ENCODE results near the gene SYT14.
"Not testable (repeated sequence)": the region's sequence is repeated elsewhere in the genome, so short reads cannot be mapped to it uniquely, and the experiment has no call there.

Gene SYT14

GRCh38 chr1:209948155-209948554 is 10.1 kb downstream of the SYT14 start:
- no peak overlapping the region for H3K9ac ChIP-seq (ENCODE audit: low read depth, low read length)
- H3K4me3 ChIP-seq (ENCODE audit: low read length) = no peak overlapping the region
- no peaks in the 10 kb centered on the region for H3K36me3 ChIP-seq (ENCODE audit: insufficient read depth, low read length)
- no peaks in the 10 kb centered on the region for H3K4me1 ChIP-seq (ENCODE audit: control insufficient read depth, insufficient read depth, low read length)
- H3K4me2 ChIP-seq (ENCODE audit: low read length) = no peak overlapping the region
- H3K9me3 ChIP-seq (replicated peaks; ENCODE audit: low read length) = no peaks in the 10 kb centered on the region
- H3K27me3 ChIP-seq (ENCODE audit: control insufficient read depth, insufficient read depth, low read length) = no peaks in the 10 kb centered on the region

- no peaks in the 10 kb centered on the region for H3K36me3 ChIP-seq (ENCODE audit: insufficient read depth, low read length)
- H3K4me3 ChIP-seq (ENCODE audit: low read length) = no peak overlapping the region
- H3K4me1 ChIP-seq (ENCODE audit: control insufficient read depth, insufficient read depth, low read length) = no peaks in the 10 kb centered on the region
- H3K9ac ChIP-seq (ENCODE audit: low read depth, low read length) = no peak overlapping the region
- H3K27me3 ChIP-seq (ENCODE audit: control insufficient read depth, insufficient read depth, low read length) = no peaks in the 10 kb centered on the region
- no peaks in the 10 kb centered on the region for H3K9me3 ChIP-seq (replicated peaks; ENCODE audit: low read length)
- no peak overlapping the region for H3K4me2 ChIP-seq (ENCODE audit: low read length)
Observed at GRCh38 chr1:209956116-209956515, 18.1 kb downstream of the SYT14 start.

- Histone ChIP-seq H3K27me3 (ENCODE audit: control insufficient read depth, insufficient read depth, low read length) (no peaks in the 10 kb centered on the region), H3K9ac (ENCODE audit: low read depth, low read length) (no peak overlapping the region), H3K9me3 (replicated peaks; ENCODE audit: low read length) (no peaks in the 10 kb centered on the region), H3K36me3 (ENCODE audit: insufficient read depth, low read length) (no peaks in the 10 kb centered on the region), H3K4me1 (ENCODE audit: control insufficient read depth, insufficient read depth, low read length) (no peaks in the 10 kb centered on the region), H3K4me3 (ENCODE audit: low read length) (no peak overlapping the region), H3K4me2 (ENCODE audit: low read length) (no peak overlapping the region)
Observed at GRCh38 chr1:209959623-209960022, 21.6 kb downstream of the SYT14 start.

- no peaks in the 10 kb centered on the region for H3K27me3 ChIP-seq (ENCODE audit: control insufficient read depth, insufficient read depth, low read length)
- H3K4me3 ChIP-seq (ENCODE audit: low read length) = no peak overlapping the region
- no peaks in the 10 kb centered on the region for H3K9me3 ChIP-seq (replicated peaks; ENCODE audit: low read length)
- H3K4me2 ChIP-seq (ENCODE audit: low read length) = no peak overlapping the region
- no peaks in the 10 kb centered on the region for H3K36me3 ChIP-seq (ENCODE audit: insufficient read depth, low read length)
- H3K4me1 ChIP-seq (ENCODE audit: control insufficient read depth, insufficient read depth, low read length) = no peaks in the 10 kb centered on the region
- no peak overlapping the region for H3K9ac ChIP-seq (ENCODE audit: low read depth, low read length)
Observed at GRCh38 chr1:209960926-209961325, 22.9 kb downstream of the SYT14 start.

- H3K27me3 ChIP-seq (ENCODE audit: control insufficient read depth, insufficient read depth, low read length) = no peaks in the 10 kb centered on the region
- no peaks in the 10 kb centered on the region for H3K36me3 ChIP-seq (ENCODE audit: insufficient read depth, low read length)
- H3K9me3 ChIP-seq (replicated peaks; ENCODE audit: low read length) = no peaks in the 10 kb centered on the region
- no peak overlapping the region for H3K4me3 ChIP-seq (ENCODE audit: low read length)
- H3K4me1 ChIP-seq (ENCODE audit: control insufficient read depth, insufficient read depth, low read length) = no peaks in the 10 kb centered on the region
- no peak overlapping the region for H3K9ac ChIP-seq (ENCODE audit: low read depth, low read length)
- H3K4me2 ChIP-seq (ENCODE audit: low read length) = no peak overlapping the region
Observed at GRCh38 chr1:209962388-209962787, 24.4 kb downstream of the SYT14 start.

GRCh38 chr1:209962856-209963255 is 24.8 kb downstream of the SYT14 start:
- Histone ChIP-seq H3K9ac (ENCODE audit: low read depth, low read length) (no peak overlapping the region), H3K4me2 (ENCODE audit: low read length) (no peak overlapping the region)

GRCh38 chr1:209965996-209966395 is 28.0 kb downstream of the SYT14 start:
- Histone ChIP-seq H3K4me3 (ENCODE audit: low read length) (no peak overlapping the region), H3K4me1 (ENCODE audit: control insufficient read depth, insufficient read depth, low read length) (no peaks in the 10 kb centered on the region), H3K27me3 (ENCODE audit: control insufficient read depth, insufficient read depth, low read length) (no peaks in the 10 kb centered on the region), H3K36me3 (ENCODE audit: insufficient read depth, low read length) (no peaks in the 10 kb centered on the region), H3K4me2 (ENCODE audit: low read length) (no peak overlapping the region), H3K9me3 (replicated peaks; ENCODE audit: low read length) (no peaks in the 10 kb centered on the region), H3K9ac (ENCODE audit: low read depth, low read length) (no peak overlapping the region)

More at GRCh38 chr1:209962856-209963255, 24.8 kb downstream of the SYT14 start:
- no peaks in the 10 kb centered on the region for H3K9me3 ChIP-seq (replicated peaks; ENCODE audit: low read length)
- H3K4me3 ChIP-seq (ENCODE audit: low read length) = no peak overlapping the region
- no peaks in the 10 kb centered on the region for H3K4me1 ChIP-seq (ENCODE audit: control insufficient read depth, insufficient read depth, low read length)
- H3K36me3 ChIP-seq (ENCODE audit: insufficient read depth, low read length) = no peaks in the 10 kb centered on the region
- no peaks in the 10 kb centered on the region for H3K27me3 ChIP-seq (ENCODE audit: control insufficient read depth, insufficient read depth, low read length)

GRCh38 chr1:209978721-209979120 is 40.7 kb downstream of the SYT14 start:
- not testable (repeated sequence) for H3K9me3 ChIP-seq (replicated peaks; ENCODE audit: low read length); H3K36me3 ChIP-seq (ENCODE audit: insufficient read depth, low read length); H3K4me2 ChIP-seq (ENCODE audit: low read length)

GRCh38 chr1:209983953-209984352 is 45.9 kb downstream of the SYT14 start:
- no peaks in the 10 kb centered on the region for H3K4me1 ChIP-seq (ENCODE audit: control insufficient read depth, insufficient read depth, low read length)
- no peaks in the 10 kb centered on the region for H3K27me3 ChIP-seq (ENCODE audit: control insufficient read depth, insufficient read depth, low read length)
- no peaks in the 10 kb centered on the region for H3K36me3 ChIP-seq (ENCODE audit: insufficient read depth, low read length)
- no peak overlapping the region for H3K4me2 ChIP-seq (ENCODE audit: low read length)
- H3K9me3 ChIP-seq (replicated peaks; ENCODE audit: low read length) = no peaks in the 10 kb centered on the region
- no peak overlapping the region for H3K4me3 ChIP-seq (ENCODE audit: low read length)
- no peak overlapping the region for H3K9ac ChIP-seq (ENCODE audit: low read depth, low read length)

More at GRCh38 chr1:209978721-209979120, 40.7 kb downstream of the SYT14 start:
- H3K27me3 ChIP-seq (ENCODE audit: control insufficient read depth, insufficient read depth, low read length); H3K4me1 ChIP-seq (ENCODE audit: control insufficient read depth, insufficient read depth, low read length); H3K9ac ChIP-seq (ENCODE audit: low read depth, low read length); H3K4me3 ChIP-seq (ENCODE audit: low read length): not testable (repeated sequence)

- no peaks in the 10 kb centered on the region for H3K4me1 ChIP-seq (ENCODE audit: control insufficient read depth, insufficient read depth, low read length)
- H3K36me3 ChIP-seq (ENCODE audit: insufficient read depth, low read length) = no peaks in the 10 kb centered on the region
- H3K9me3 ChIP-seq (replicated peaks; ENCODE audit: low read length) = no peaks in the 10 kb centered on the region
- no peak overlapping the region for H3K4me2 ChIP-seq (ENCODE audit: low read length)
- H3K4me3 ChIP-seq (ENCODE audit: low read length) = no peak overlapping the region
- no peak overlapping the region for H3K9ac ChIP-seq (ENCODE audit: low read depth, low read length)
- H3K27me3 ChIP-seq (ENCODE audit: control insufficient read depth, insufficient read depth, low read length) = no peaks in the 10 kb centered on the region
Observed at GRCh38 chr1:209985002-209985401, 47.0 kb downstream of the SYT14 start.

- no peak overlapping the region for H3K9ac ChIP-seq (ENCODE audit: low read depth, low read length)
- no peaks in the 10 kb centered on the region for H3K36me3 ChIP-seq (ENCODE audit: insufficient read depth, low read length)
- H3K4me2 ChIP-seq (ENCODE audit: low read length) = no peak overlapping the region
- H3K27me3 ChIP-seq (ENCODE audit: control insufficient read depth, insufficient read depth, low read length) = no peaks in the 10 kb centered on the region
- H3K9me3 ChIP-seq (replicated peaks; ENCODE audit: low read length) = no peaks in the 10 kb centered on the region
- H3K4me3 ChIP-seq (ENCODE audit: low read length) = no peak overlapping the region
- H3K4me1 ChIP-seq (ENCODE audit: control insufficient read depth, insufficient read depth, low read length) = no peaks in the 10 kb centered on the region
Observed at GRCh38 chr1:209988706-209989105, 50.7 kb downstream of the SYT14 start.

GRCh38 chr1:209989525-209989924 is 51.5 kb downstream of the SYT14 start:
- no peak overlapping the region for H3K4me3 ChIP-seq (ENCODE audit: low read length)
- no peaks in the 10 kb centered on the region for H3K4me1 ChIP-seq (ENCODE audit: control insufficient read depth, insufficient read depth, low read length)
- H3K9ac ChIP-seq (ENCODE audit: low read depth, low read length) = no peak overlapping the region
- H3K36me3 ChIP-seq (ENCODE audit: insufficient read depth, low read length) = no peaks in the 10 kb centered on the region
- no peaks in the 10 kb centered on the region for H3K9me3 ChIP-seq (replicated peaks; ENCODE audit: low read length)
- no peaks in the 10 kb centered on the region for H3K27me3 ChIP-seq (ENCODE audit: control insufficient read depth, insufficient read depth, low read length)
- no peak overlapping the region for H3K4me2 ChIP-seq (ENCODE audit: low read length)
